Mucosa of rectum (tissue), 2 donors: ENCODE results near the gene ANKRD27.
"Not testable (repeated sequence)": the region's sequence is repeated elsewhere in the genome, so short reads cannot be mapped to it uniquely, and the experiment has no call there.

Experiments
- H3K27ac ChIP-seq, 2 donors: one replicate each; pipeline ENCODE4 v1.7.0; 2013; ENCODE audit warnings: inconsistent platforms in 2 of 2, low read depth in 2 of 2, low read length in 2 of 2
- H3K27me3 ChIP-seq, 2 donors: one replicate each; pipeline ENCODE4 v1.7.0; 2013; ENCODE audit warnings: low read length in 2 of 2; ENCODE audit not compliant: control insufficient read depth in 2 of 2, insufficient read depth in 2 of 2
- H3K36me3 ChIP-seq, 2 donors: one replicate each; pipeline ENCODE4 v1.7.0; 2013; ENCODE audit warnings: low read length in 2 of 2; ENCODE audit not compliant: control insufficient read depth in 2 of 2, insufficient read depth in 2 of 2
- H3K4me1 ChIP-seq, 2 donors: one replicate each; pipeline ENCODE4 v1.7.0; 2013; ENCODE audit warnings: low read length in 2 of 2, mild to moderate bottlenecking in 1 of 2; ENCODE audit not compliant: control insufficient read depth in 2 of 2, insufficient read depth in 2 of 2
- H3K4me3 ChIP-seq, 2 donors: one replicate each; pipeline ENCODE4 v1.7.0; 2013; ENCODE audit warnings: low read length in 2 of 2
- H3K9ac ChIP-seq, 2 donors: one replicate each; pipeline ENCODE4 v1.7.0; 2013; ENCODE audit warnings: low read length in 2 of 2, low read depth in 1 of 2, mild to moderate bottlenecking in 1 of 2
- H3K9me3 ChIP-seq, 2 donors: one replicate each; pipeline ENCODE4 v1.7.0; 2013; ENCODE audit warnings: low read length in 2 of 2; ENCODE audit not compliant: control insufficient read depth in 2 of 2
- donor health status: healthy.
- donor health status: Normal muscosa, but diverticular disease.

Gene ANKRD27

DNA sequence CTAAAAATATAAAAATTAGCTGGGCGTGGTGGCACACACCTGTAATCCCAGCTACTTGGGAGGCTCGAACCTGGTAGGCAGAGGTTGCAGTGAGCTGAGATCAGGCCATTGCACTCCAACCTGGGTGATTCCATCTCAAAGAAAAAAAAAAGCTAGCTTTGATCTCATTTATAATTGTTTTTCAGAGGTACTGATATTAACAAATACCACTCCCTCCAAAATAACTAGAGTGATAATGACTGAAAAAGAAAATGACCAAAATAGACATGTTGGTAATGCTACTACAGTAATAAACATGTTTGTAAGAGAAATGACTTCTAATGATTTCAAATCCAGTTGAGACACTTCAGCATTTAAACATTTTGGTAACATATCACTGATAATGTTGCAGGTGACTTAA lies 81.0 kb downstream of the ANKRD27 start:
- Histone ChIP-seq H3K27me3 (no peaks in the 10 kb centered on the region), H3K4me3 (no peak overlapping the region), H3K4me1 (no peaks in the 10 kb centered on the region), H3K9me3 (no peaks in the 10 kb centered on the region), H3K36me3 (peaks cover 21 to 26% of the 10 kb centered on the region in 2 donors), H3K27ac (no peak overlapping the region), H3K9ac (no peak overlapping the region)

- H3K4me1 ChIP-seq, H3K27ac ChIP-seq, H3K9me3 ChIP-seq, H3K4me3 ChIP-seq, H3K27me3 ChIP-seq, H3K9ac ChIP-seq: not testable (repeated sequence)
- H3K36me3 ChIP-seq = peaks cover 18 to 19% of the 10 kb centered on the region in 2 donors
These were observed 87.1 kb downstream of the ANKRD27 start for GRCh38 chr19:32587747-32588504.

DNA sequence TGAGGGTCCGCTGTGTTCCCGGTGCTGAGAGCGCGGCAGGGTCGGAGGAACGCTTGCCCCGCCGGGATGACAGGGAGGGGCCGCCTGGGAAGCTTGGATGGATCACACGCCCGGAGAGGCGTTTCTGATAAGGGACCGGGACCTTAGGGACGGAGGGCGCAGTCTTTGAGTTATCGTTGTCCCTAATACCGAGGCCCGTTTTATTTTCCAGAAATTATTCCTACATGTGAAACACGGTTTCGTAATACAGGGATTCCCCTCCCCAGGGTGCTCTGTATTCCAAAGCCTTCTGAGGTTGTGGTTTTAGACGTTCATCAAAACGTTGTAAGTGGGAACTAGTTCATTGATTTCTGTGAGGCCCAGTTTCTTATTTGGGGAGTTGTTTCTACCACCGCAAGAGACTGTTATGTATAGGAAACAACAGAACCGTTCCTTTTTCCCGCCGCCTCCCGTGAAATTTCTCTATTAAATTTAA lies 93.2 kb downstream of the ANKRD27 start:
- H3K4me1 ChIP-seq = peaks cover 0 to 8% of the 10 kb centered on the region in 2 donors
- no peaks in the 10 kb centered on the region for H3K27me3 ChIP-seq
- H3K27ac ChIP-seq = peak overlapping the region; percentile 79 to 85
- peak overlapping the region; percentile 69 to 81 for H3K9ac ChIP-seq
- H3K4me3 ChIP-seq = peak overlapping the region; percentile 87 to 88
- no peaks in the 10 kb centered on the region for H3K9me3 ChIP-seq
- H3K36me3 ChIP-seq = peaks cover 16 to 17% of the 10 kb centered on the region in 2 donors

GRCh38 chr19:32580901-32581704 lies 93.9 kb downstream of the ANKRD27 start, which contains the start of gene PDCD5:
Gene PDCD5 (plus strand): TSS chr19:32581190. CDS start chr19:32581262, 72 bp downstream.
- H3K9me3 ChIP-seq = no peaks in the 10 kb centered on the region
- no peaks in the 10 kb centered on the region for H3K27me3 ChIP-seq
- H3K9ac ChIP-seq = peak within 1 kb of the TSS; percentile 69 to 81
- peak within 1 kb of the TSS; percentile 79 to 85 for H3K27ac ChIP-seq
- H3K36me3 ChIP-seq = peaks cover 9 to 14% of the 10 kb centered on the region in 2 donors
- peak within 1 kb of the TSS; percentile 87 to 88 for H3K4me3 ChIP-seq
- peaks cover 0 to 8% of the 10 kb centered on the region in 2 donors for H3K4me1 ChIP-seq

GRCh38 chr19:32580353-32580900 lies 94.6 kb downstream of the ANKRD27 start:
- H3K9ac ChIP-seq = peak overlapping the region; percentile 57 to 64
- no peaks in the 10 kb centered on the region for H3K27me3 ChIP-seq
- peaks cover 0 to 8% of the 10 kb centered on the region in 2 donors for H3K4me1 ChIP-seq
- peaks cover 5 to 8% of the 10 kb centered on the region in 2 donors for H3K36me3 ChIP-seq
- H3K27ac ChIP-seq = peak overlapping the region in 1 of 2 donors; percentile 35
- peak overlapping the region; percentile 69 to 88 for H3K4me3 ChIP-seq
- no peaks in the 10 kb centered on the region for H3K9me3 ChIP-seq

- Histone ChIP-seq H3K27ac (no peak overlapping the region), H3K27me3 (no peaks in the 10 kb centered on the region), H3K9me3 (no peaks in the 10 kb centered on the region), H3K4me3 (no peak overlapping the region), H3K4me1 (peaks cover 0 to 3% of the 10 kb centered on the region in 2 donors), H3K36me3 (no peaks in the 10 kb centered on the region), H3K9ac (no peak overlapping the region)
These were observed 98.2 kb downstream of the ANKRD27 start for GRCh38 chr19:32576790-32577189.

- no peaks in the 10 kb centered on the region for H3K9me3 ChIP-seq
- no peak overlapping the region for H3K27ac ChIP-seq
- no peak overlapping the region for H3K4me3 ChIP-seq
- no peak overlapping the region for H3K9ac ChIP-seq
- no peaks in the 10 kb centered on the region for H3K4me1 ChIP-seq
- no peaks in the 10 kb centered on the region for H3K27me3 ChIP-seq
- H3K36me3 ChIP-seq = no peaks in the 10 kb centered on the region
These were observed 101.5 kb downstream of the ANKRD27 start for GRCh38 chr19:32573492-32573794.

DNA sequence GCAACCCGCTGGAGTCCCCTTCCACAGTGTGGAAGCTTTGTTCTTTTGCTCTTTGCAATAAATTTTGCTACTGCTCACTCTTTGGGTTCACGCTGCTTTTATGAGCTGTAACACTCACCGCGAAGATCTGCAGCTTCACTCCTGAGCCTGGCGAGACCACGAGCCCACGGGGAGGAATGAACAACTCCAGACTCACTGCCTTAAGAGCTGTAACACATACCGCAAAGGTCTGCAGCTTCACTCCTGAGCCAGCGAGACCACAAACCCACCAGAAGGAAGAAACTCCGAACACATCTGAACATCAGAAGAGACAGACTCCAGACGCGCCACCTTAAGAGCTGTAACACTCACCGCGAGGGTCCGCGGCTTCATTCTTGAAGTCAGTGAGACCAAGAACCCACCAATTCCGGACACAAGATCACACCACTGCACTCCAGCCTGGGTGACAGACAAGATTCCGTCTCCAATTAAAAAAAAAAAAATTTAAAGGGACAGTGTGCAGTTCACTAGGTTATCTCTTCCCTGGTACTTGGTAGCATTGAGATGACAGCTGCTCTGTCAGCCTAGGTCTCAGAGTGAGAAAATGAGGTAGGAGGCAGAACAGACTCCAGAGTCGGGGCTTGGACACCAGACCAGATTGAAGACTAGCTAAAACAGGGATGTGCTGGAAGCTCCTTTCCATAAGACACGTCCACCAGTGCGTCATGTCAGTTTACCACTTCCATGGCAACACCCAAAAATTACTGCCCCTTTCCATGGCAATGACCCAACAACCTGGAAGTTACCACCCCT lies 102.1 kb downstream of the ANKRD27 start:
- not testable (repeated sequence) for H3K36me3 ChIP-seq, H3K27me3 ChIP-seq

GRCh38 chr19:32571471-32572075 lies 103.4 kb downstream of the ANKRD27 start:
- not testable (repeated sequence) for H3K4me3 ChIP-seq, H3K9me3 ChIP-seq, H3K27ac ChIP-seq, H3K9ac ChIP-seq, H3K36me3 ChIP-seq, H3K4me1 ChIP-seq, H3K27me3 ChIP-seq

More for the DNA sequence above, 102.1 kb downstream of the ANKRD27 start:
- not testable (repeated sequence) for H3K4me3 ChIP-seq, H3K4me1 ChIP-seq, H3K9me3 ChIP-seq, H3K9ac ChIP-seq, H3K27ac ChIP-seq
